GM18519 (cell line): ENCODE data around the gene TIMM10.
"Not testable (repeated sequence)": the region's sequence is repeated elsewhere in the genome, so short reads cannot be mapped to it uniquely, and the experiment has no call there.

Source experiments
- ATAC-seq: cut with Tn5 transposase; IDR thresholded peaks from one replicate; pipeline ENCODE4 v1.9.1; 2021; ENCODE audit warnings: mild to moderate bottlenecking, moderate library complexity; ENCODE audit not compliant: unreplicated experiment, low FRiP score

TIMM10 gene

DNA sequence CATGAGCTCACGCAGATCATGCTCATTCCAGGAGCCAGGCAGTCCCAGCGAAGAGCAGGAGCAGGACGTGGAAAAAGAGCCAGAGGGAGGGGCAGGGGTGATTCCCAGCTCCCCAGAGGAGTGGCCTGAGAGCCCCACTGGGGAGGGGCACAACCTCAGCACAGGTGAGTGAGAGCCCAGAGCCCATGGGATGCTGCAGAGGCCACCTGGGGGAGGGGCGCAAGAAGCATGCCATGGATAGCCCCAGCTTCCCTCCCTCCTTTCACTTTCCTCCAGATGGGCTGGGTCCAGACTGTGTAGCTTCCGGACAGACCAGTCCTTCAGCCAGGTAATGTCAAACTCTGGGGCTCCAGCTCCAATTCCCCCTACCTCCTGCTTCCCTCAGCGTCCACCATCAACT, 13.0 kb upstream of the TIMM10 start:
- no peak for ATAC-seq

DNA sequence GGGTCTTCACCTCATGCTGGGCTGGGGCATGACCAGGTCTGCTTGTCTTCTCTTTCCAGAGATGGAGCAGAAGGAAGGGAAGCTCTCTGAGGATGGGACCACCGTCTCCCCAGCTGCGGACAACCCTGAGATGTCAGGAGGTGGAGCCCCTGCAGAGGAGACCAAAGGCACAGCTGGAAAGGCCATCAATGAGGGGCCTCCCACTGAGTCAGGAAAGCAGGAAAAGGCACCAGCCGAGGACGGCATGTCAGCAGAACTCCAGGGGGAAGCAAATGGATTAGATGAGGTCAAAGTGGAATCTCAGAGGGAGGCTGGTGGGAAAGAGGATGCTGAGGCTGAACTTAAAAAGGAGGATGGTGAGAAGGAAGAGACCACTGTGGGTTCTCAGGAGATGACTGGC, 12.0 kb upstream of the TIMM10 start:
- ATAC-seq, result no peak

DNA sequence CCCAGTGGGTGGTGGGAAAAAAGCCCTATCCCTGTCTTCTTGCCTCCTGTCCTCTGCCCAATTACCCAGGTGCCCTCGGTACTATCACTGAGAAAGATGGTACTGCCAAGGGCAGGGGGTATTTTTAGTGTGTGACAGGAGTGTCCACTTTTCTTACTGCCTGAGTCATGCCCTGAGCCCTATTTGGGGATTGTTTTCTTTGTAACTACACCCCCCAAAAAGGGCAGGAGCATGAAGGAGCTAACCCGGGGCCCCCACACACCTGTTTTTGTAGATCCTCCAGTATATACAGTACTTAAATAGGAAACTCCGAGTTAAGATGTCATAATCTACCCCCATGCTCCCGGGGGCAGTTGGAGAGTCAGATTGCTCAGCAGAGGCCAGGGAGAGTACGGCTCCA, 10.6 kb upstream of the TIMM10 start:
- no peak for ATAC-seq

DNA sequence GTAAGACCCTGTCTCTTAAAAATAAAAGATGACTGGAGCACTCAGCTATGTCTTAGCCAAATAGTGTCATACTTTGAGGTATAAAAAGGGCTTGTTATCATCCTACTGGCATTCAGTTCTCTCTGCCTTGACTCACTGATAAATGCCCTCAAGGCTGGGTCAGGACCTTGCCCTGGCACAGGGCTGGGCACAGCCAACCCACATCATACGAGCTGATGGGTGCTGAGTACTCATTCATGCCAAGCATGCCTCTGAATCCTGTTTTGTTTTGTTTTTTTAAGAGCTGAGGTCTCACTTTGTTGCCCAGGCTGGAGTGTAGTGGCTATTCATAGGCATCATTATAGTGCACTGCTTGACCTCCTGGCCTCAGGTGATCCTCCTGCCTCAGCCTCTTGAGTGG, 8.8 kb upstream of the TIMM10 start:
- ATAC-seq, result no peak

DNA sequence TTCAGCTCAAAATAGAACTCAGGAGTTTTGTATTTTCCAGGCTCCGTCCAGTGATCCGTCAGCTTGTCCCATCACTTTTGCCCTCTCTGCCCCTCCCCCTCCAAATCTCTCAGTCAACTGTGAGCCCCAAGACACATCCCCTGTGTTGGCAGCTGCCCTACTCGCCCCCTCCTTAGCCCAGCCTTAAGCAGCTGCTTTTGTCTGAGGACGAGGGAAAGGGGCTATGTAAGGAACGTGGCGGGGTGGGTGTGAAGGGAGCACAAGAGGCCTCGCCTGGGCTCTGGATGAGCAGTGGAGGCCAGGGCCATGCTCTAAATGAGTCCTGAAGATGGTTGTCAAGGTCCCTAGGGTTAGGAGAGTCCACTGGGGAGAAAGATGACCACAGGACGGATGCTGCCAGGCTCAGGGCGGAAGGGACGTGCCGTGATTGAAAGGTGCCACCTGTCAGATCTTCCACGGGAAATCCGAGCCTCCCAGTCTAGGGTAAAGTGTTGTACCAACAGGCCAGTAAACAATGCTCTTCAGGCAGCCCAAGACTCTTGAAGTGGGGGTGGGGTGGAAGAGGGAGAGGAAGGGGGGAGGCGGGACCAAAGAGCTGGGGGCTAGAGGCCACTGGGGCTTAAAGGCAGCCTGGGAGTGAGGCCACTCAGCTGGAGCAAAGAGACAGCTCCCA, 6.5 kb upstream of the TIMM10 start, which contains the start of gene SMTNL1:
Gene SMTNL1 (plus strand): TSS at position 649 of the 673 bp plus-strand sequence. CDS start 5,048 bp downstream, outside the sequence.
- no peak for ATAC-seq

DNA sequence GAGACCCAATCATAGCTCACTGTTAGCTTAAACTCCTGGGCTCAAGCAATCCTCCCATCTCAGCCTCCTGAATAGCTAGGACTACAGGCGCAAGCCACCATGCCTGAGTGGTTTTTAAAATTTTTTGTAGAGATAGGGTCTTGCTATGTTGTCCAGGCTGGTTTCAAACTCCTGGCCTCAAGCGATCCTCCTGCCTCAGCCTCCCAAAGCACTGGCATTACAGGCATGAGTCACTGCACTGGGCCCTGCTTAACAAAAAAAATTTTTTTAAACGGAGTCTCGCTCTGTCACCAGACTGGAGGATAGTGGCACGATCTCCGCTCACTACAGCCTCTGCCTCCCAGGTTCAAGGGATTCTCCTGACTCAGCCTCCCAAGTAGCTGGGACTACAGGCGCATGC, 3.9 kb upstream of the TIMM10 start:
- not testable (repeated sequence) for ATAC-seq

DNA sequence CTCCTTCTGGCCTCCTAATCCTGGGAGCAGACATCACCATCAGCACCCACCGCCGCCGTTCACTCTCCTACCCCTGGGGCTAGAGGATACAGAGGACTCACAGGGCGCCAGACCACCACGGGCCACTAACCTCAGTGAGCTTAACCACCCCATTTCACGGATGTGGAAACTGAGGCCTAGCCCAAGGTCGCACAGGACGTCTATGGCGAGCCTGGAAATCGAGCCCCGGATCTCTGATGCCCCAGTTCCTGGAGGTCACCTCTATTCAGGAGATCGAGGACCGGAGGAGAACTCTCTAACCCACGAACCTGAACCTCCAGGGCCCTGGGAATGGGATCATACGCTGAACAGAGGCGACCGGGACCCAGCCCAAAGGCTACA, 349 bp downstream of the TIMM10 start:
- no peak for ATAC-seq

DNA sequence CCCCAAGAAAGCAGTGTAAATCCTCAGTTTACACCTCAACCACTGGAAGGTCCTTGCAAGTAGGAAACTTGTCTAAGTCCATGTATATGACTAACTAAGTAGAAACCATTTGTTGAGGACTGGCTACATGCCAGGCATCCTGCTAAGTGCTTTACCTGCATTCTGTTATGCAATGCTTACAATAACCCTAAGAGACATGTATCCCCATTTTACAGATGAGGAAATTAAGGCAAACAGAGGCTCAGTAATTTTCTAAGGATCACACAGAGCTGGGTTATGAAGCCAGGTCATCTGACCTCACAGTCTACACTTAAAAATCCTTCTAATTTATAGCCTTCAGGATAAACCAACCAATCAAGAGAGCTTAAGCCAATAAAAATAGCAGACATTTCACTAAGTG, 1.5 kb downstream of the TIMM10 start:
- no peak for ATAC-seq

DNA sequence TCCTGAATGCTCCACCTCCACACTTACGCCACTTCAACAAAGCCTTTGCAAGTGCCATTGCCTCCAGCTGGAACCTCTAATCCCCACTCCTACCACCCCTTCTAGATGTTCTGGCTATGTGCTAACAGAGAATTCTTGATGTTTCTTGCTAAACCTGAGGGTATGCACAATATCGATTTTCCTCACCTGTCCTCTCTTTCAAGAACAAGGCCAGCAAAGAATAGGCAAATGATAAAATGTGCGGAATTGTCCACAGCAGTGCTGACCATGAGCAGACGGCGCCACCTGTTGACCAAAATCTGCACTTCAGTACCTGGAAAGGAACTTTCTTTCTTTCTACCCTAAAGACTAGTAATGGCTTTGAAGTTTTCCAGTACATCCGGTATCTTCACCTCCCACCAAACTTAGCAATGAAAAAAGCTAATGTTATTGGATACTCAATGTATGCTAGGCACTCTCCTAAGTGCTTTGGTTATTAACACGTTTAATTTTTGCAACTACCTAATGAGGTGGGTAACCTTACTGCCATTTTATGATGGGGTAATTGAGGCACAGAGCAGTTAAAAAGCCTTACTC, 3.4 kb downstream of the TIMM10 start:
- ATAC-seq, result no peak

DNA sequence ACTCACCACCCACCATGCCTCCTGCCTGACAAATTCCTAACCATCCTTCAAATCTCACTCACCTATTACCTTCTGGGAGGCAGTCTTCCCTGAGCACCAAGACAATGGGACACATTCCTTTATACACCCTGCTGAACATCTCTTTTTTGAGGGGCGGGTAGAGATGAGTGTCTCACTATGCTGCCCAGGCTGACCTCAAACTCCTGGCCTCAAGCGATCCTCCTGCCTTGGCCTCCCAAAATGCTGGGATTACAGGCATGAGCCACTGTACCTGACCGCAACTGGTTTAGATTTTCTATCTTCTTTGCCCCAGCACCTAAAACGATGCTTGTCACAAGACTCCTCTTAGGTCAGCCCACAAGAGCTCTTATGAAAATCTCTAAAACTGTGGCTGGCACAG, 7.1 kb downstream of the TIMM10 start:
- ATAC-seq, result no peak

DNA sequence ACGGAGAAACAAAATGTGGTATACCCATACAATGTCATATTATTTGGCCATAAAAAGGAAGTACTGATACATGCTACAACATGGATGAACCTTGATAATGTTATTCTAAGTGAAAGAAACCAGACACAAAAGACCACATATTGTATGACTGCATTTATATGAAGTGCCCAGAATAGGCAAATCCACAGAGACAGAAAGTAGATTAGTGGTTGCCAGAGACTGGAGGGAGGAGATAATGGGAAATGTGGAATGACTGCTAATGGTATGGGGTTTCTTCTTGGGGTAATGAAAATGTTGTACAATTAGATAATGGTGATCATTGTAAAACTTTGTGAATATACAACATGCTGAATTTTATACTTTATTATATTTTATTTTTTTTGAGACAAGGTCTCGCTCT, 9.4 kb downstream of the TIMM10 start:
- ATAC-seq, result no peak

DNA sequence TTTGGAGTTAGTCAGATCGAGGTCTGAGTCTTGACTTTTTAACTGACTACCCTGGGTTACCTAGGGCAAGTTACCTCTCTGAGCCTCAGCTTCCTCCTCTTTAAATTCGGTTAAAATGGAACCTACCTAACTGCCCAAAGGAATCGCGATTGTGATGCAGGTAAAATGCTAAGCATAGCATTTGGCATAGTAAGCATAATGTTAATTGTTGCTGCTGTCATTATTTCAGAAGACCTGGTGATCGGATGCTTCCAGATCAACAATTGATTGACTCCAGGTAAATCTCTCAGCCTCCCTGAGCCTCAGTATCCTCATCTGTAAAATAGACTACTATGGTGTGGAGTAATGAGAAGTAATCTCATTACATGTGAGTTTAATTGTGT, 14.5 kb downstream of the TIMM10 start:
- no peak for ATAC-seq

DNA sequence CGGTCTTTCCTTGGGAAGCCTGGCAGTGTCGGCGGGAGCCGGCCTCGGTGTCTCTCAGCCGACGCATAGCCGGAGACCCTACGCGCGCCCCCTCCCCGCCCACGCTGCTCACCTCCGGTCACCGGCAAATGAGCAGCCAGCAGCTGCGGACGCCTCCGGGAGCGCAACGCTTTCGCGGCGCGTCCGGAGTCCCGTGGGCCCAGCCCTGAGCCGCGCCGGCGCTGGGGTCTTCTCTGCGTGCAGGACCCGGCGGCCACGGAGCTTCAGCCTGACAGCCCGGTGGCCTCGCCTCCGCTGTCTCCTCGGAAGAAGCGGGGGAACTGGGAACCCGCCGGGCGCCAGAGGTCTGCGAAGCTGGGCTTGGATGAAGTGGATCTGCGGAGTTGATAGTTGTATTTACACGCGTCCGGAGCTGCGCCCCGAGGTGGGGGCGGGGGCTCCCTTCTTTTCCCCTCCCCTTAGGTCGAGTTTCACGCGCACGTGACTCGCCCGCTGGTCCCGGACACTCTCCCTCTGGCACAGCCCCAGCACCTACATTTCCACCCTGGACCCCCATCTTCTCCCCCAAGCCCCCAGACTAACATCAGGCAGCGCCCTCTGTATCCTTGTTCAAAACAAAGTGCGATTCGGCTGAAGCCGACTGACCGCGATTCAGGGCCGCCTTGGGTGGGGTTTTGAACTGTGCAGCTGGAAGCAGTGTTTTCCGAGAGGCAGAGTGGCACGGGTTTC, 15.1 kb downstream of the TIMM10 start, which contains the start of gene SLC43A1:
Gene SLC43A1 (minus strand): TSS at position 371 of the 729 bp plus-strand sequence. CDS start 1,591 bp downstream, outside the sequence.
- no peak for ATAC-seq

DNA sequence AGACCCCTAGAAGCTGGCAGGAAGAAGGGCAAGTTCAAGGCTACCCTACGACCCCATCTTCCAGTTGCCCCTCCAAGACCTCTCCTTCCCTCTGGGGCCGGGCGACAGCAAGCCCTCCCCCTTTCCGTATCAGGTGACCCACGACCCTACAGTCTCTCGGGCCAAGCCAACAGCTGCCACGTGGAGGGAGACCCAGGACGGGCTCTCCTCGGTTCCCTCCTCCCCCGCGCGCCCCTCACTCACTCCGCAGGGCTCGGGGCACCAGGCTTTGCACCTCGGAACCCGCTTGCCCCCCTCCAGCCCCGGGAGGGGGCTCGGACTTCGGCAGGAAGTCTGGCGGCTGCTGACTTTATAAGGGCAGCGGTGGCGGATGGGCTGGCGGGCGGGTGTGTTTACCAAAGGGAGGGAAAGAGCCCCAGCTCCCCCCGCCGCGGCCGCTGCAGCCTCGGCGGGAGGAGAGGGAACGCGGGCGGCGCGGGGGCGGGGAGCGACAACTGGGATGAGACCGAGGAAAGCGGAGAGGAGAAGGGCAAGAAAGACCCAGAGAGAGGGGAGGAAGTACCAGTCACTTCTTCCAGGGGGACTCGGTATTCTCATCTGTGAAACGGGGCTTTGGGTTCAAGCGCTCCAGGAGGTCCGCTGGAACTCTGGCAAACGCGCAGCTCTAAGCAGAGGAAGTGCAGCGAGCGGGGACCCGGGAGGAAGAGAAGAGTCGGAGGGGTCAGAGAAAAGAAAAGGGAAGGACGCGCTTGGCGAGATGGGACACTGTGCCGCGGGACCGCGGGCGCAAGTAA, 15.8 kb downstream of the TIMM10 start:
- ATAC-seq, result no peak

DNA sequence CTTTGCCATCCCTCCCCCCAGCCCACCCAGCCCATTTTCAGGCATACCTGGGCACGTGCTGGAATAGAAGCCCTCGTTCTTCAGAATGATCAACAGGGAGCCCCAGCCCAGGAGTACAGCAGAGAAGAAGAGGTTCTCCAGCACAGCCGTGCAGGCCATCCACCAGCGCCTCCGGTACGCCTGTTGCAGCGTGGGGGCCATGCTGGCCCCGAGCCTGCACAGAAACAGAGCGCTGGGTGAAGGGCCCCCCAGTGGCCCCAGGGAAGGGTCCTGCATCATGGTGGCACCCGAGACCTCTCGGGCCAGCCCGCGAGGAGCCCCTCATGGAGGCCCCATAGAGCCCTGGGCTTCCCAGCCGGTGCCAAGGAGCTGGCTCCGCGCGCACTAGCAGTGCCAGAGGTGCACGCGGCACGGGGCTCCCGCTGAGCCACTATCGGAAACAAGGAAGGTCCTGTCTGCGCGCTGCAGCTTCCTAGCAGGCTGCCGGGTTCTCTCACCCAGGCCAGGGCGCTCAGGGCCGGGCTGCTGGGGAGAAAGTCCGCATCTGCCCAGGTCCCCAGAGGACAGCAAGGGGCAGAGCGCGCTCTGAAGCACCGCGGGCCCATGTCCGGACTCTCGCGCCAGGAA, 16.5 kb downstream of the TIMM10 start:
- no peak for ATAC-seq

DNA sequence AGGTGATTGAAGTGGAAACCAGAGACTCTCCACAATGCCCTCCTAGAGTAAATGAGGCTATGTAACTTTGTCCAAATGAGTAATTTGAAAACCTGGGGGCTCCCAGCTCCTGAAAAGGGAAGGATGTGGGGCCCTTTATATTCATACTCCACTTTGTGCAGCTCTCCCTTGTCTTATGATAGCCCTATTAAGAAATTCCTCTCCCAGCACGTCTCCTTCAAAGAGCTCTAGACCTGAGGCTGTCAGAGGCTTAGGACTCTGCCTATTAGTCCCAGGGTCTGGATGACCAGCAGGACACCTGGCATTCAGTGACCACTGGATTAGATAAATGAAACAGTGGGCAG, 17.1 kb downstream of the TIMM10 start:
- no peak for ATAC-seq

DNA sequence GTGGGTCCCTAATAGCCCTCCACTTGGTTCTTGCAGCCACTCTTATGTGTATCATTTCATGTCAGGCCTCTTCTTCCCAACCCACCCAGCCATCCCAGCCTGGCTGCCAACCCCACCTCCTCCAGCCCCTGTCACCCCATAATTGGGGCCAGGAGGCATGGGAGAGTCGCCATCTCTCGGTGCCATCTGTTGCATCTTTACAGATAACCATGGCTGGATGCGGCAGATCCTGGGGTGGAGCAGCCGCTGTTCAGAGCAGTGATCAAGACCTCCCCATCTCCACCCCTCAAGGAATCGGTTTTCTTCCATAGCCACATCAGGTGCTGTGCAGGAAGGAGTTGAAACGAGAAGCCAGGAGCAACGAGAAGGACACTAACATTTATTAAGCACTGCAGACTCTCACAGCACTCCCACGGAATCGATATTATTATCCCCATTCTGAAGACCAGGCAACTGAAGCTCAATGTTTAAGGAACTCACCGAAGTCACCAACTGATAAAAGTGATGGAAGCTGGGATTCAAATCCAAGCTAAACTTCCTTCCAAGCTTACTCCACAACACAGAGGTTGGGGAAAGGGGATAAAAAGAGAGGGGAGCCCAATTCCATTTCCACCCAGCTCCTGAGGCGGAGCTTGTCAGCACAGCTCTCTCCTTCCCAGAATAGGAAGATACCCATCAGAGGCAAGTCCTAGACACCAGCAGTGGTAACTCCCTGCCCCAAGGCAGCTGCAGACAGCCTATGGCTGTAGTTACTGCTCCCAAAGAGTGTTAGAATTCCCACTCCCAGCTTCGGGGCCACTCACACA, 17.7 kb downstream of the TIMM10 start:
- no peak for ATAC-seq

DNA sequence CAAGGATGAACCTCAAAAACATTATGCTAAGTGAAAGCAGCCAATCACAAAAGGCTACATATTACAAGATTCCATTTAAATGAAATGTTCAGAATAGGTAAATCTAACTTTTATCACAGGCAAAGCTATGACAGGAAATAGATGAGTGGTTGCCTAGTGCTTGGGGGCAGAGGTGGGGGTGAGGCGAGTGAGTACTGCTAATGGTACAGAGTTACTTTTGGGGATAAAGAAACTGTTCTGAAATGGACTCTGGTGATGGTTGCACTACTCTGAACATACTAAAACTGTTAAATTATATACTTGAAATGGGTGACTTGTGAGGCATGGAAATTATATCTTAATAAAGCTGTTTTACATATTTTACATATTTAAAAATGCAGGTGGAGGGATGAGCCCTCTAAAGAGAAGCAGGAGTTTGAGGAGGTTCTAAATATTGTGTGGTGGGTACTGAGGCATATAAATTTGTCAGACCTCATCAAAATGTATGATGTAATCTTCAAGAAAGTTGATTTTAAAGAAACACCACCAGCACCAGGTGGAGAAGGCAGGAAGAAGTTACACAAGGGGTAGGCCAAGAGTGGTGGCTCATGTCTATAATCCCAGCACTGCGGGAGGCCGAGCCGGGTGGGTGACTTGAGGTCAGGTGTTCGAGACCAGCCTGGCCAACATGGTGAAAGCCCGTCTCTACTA, 18.7 kb downstream of the TIMM10 start:
- no peak for ATAC-seq
